ENCODE measurements around the gene DDOST. TPM values are rescaled to one million over a fixed set of nuclear protein-coding genes. Genes with fewer than 3 reads are reported as not detected.
A peak's percentile ranks its signal among the peaks of the same experiment; 100 is the strongest.

The DDOST gene
- total RNA-seq, 5 donors from 2014 or later (not counting 1 experiment from before 2014, with no cell fraction given): 106 to 145 (median 124) TPM

GRCh38 chr1:20705203-20705755 is 44.1 kb upstream of the DDOST start:
- 84% methylated on average over 12 of the region's 15 CpGs for WGBS (ENCODE audit: insufficient coverage)
- Histone ChIP-seq H3K9me3 (no peaks in the 10 kb centered on the region), H3K4me3 (ENCODE audit: control insufficient read depth in 1 of 2, extremely low read depth in 1 of 2, low read length in 1 of 2) (no peak overlapping the region), H3K27ac (ENCODE audit: low read length) (no peak overlapping the region), H3K4me1 (ENCODE audit: control insufficient read depth in 1 of 2, extremely low read depth in 1 of 2, insufficient read depth in 2 of 2, low read length in 2 of 2) (no peaks in the 10 kb centered on the region), H3K36me3 (ENCODE audit: control insufficient read depth in 2 of 2, extremely low read depth in 1 of 2, insufficient read depth in 1 of 2, low read length in 1 of 2) (no peaks in the 10 kb centered on the region), H3K27me3 (replicated peaks in 1 of 2; ENCODE audit: control insufficient read depth in 2 of 2, extremely low read depth in 1 of 2, insufficient read depth in 2 of 2, low read length in 1 of 2) (peaks cover 0 to 13% of the 10 kb centered on the region in 2 experiments)
- H3K4me3 Mint-ChIP-seq: no peak overlapping the region
- ATAC-seq (replicated peaks in 1 of 4): peak in 3 of 4 experiments; percentile 32 to 47 (median 46)
- CTCF ChIA-PET: interaction anchor here in 1 of 2 donors (0.7 kb wide), 1 partner anchor 101 kb away, joined by 5 read pairs; no protein-coding TSS in a partner anchor
- POLR2A ChIA-PET: no interaction called here
- no peaks in the 10 kb centered on the region for H3K36me3 Mint-ChIP-seq
- DNase-seq: peak in 1 of 35 experiments; percentile 6
- no peaks in the 10 kb centered on the region for H3K4me1 Mint-ChIP-seq
- no peaks in the 10 kb centered on the region for H3K9me3 Mint-ChIP-seq
- peaks cover 0 to 4% of the 10 kb centered on the region in 2 donors for H3K27me3 Mint-ChIP-seq
- no peak overlapping the region for H3K27ac Mint-ChIP-seq

- Histone ChIP-seq H3K4me1 (ENCODE audit: control insufficient read depth in 1 of 2, extremely low read depth in 1 of 2, insufficient read depth in 2 of 2, low read length in 2 of 2) (no peaks in the 10 kb centered on the region), H3K36me3 (ENCODE audit: control insufficient read depth in 2 of 2, extremely low read depth in 1 of 2, insufficient read depth in 1 of 2, low read length in 1 of 2) (no peaks in the 10 kb centered on the region), H3K9me3 (no peaks in the 10 kb centered on the region), H3K27ac (ENCODE audit: low read length) (no peak overlapping the region), H3K27me3 (replicated peaks in 1 of 2; ENCODE audit: control insufficient read depth in 2 of 2, extremely low read depth in 1 of 2, insufficient read depth in 2 of 2, low read length in 1 of 2) (peaks cover 0 to 8% of the 10 kb centered on the region in 2 experiments), H3K4me3 (ENCODE audit: control insufficient read depth in 1 of 2, extremely low read depth in 1 of 2, low read length in 1 of 2) (no peak overlapping the region)
- Mint-ChIP-seq H3K36me3 (no peaks in the 10 kb centered on the region), H3K4me1 (no peaks in the 10 kb centered on the region), H3K27me3 (peaks cover 0 to 4% of the 10 kb centered on the region in 2 donors), H3K9me3 (no peaks in the 10 kb centered on the region), H3K4me3 (no peak overlapping the region), H3K27ac (no peak overlapping the region)
- ChIA-PET CTCF (interaction anchor here in 1 of 2 donors (0.7 kb wide), 1 partner anchor 101 kb away, joined by 5 read pairs; no protein-coding TSS in a partner anchor), POLR2A (no interaction called here)
- 96% methylated on average over 41 of the region's 41 CpGs for WGBS (ENCODE audit: insufficient coverage)
- DNase-seq (no peak), ATAC-seq (replicated peaks in 1 of 4) (no peak)
These were observed 43.4 kb upstream of the DDOST start for GRCh38 chr1:20704390-20705202.

- no peaks in the 10 kb centered on the region for H3K36me3 Mint-ChIP-seq
- no peaks in the 10 kb centered on the region for H3K9me3 Mint-ChIP-seq
- H3K36me3 ChIP-seq (ENCODE audit: control insufficient read depth in 2 of 2, extremely low read depth in 1 of 2, insufficient read depth in 1 of 2, low read length in 1 of 2): no peaks in the 10 kb centered on the region
- H3K4me1 Mint-ChIP-seq: no peaks in the 10 kb centered on the region
- no peak for DNase-seq
- H3K4me3 ChIP-seq (ENCODE audit: control insufficient read depth in 1 of 2, extremely low read depth in 1 of 2, low read length in 1 of 2): no peak overlapping the region
- ChIA-PET POLR2A (no interaction called here), CTCF (no interaction called here)
- ATAC-seq (replicated peaks in 1 of 4): no peak
- H3K27ac ChIP-seq (ENCODE audit: low read length): no peak overlapping the region
- H3K27me3 ChIP-seq (replicated peaks in 1 of 2; ENCODE audit: control insufficient read depth in 2 of 2, extremely low read depth in 1 of 2, insufficient read depth in 2 of 2, low read length in 1 of 2): peaks cover 0 to 6% of the 10 kb centered on the region in 2 experiments
- 89% methylated on average over 4 of the region's 4 CpGs for WGBS (ENCODE audit: insufficient coverage)
- no peak overlapping the region for H3K27ac Mint-ChIP-seq
- peaks cover 0 to under 1% of the 10 kb centered on the region in 2 donors for H3K27me3 Mint-ChIP-seq
- H3K4me1 ChIP-seq (ENCODE audit: control insufficient read depth in 1 of 2, extremely low read depth in 1 of 2, insufficient read depth in 2 of 2, low read length in 2 of 2): no peaks in the 10 kb centered on the region
- H3K9me3 ChIP-seq: no peaks in the 10 kb centered on the region
- H3K4me3 Mint-ChIP-seq: no peak overlapping the region
These were observed 42.1 kb upstream of the DDOST start for GRCh38 chr1:20703124-20703756.

GRCh38 chr1:20702416-20702815 is 41.2 kb upstream of the DDOST start:
- ChIA-PET POLR2A (no interaction called here), CTCF (no interaction called here)
- H3K36me3 Mint-ChIP-seq: no peaks in the 10 kb centered on the region
- H3K27me3 Mint-ChIP-seq: no peaks in the 10 kb centered on the region
- Histone ChIP-seq H3K9me3 (no peaks in the 10 kb centered on the region), H3K36me3 (ENCODE audit: control insufficient read depth in 2 of 2, extremely low read depth in 1 of 2, insufficient read depth in 1 of 2, low read length in 1 of 2) (no peaks in the 10 kb centered on the region), H3K4me3 (ENCODE audit: control insufficient read depth in 1 of 2, extremely low read depth in 1 of 2, low read length in 1 of 2) (no peak overlapping the region), H3K27ac (ENCODE audit: low read length) (no peak overlapping the region), H3K4me1 (ENCODE audit: control insufficient read depth in 1 of 2, extremely low read depth in 1 of 2, insufficient read depth in 2 of 2, low read length in 2 of 2) (no peaks in the 10 kb centered on the region), H3K27me3 (replicated peaks in 1 of 2; ENCODE audit: control insufficient read depth in 2 of 2, extremely low read depth in 1 of 2, insufficient read depth in 2 of 2, low read length in 1 of 2) (peaks cover 0 to 9% of the 10 kb centered on the region in 2 experiments)
- no peaks in the 10 kb centered on the region for H3K4me1 Mint-ChIP-seq
- H3K27ac Mint-ChIP-seq: no peak overlapping the region
- WGBS (ENCODE audit: insufficient coverage): 100% methylated on average over 1 of the region's 1 CpG
- no peak for ATAC-seq (replicated peaks in 1 of 4)
- no peak for DNase-seq
- H3K4me3 Mint-ChIP-seq: no peak overlapping the region
- no peaks in the 10 kb centered on the region for H3K9me3 Mint-ChIP-seq

GRCh38 chr1:20701847-20702246 is 40.7 kb upstream of the DDOST start:
- ATAC-seq (replicated peaks in 1 of 4): no peak

GRCh38 chr1:20701446-20701845 is 40.3 kb upstream of the DDOST start:
- H3K27ac ChIP-seq (ENCODE audit: low read length): no peak overlapping the region
- H3K9me3 ChIP-seq: no peaks in the 10 kb centered on the region
- peaks cover 0 to 7% of the 10 kb centered on the region in 2 experiments for H3K4me1 ChIP-seq (ENCODE audit: control insufficient read depth in 1 of 2, extremely low read depth in 1 of 2, insufficient read depth in 2 of 2, low read length in 2 of 2)
- H3K36me3 Mint-ChIP-seq: no peaks in the 10 kb centered on the region
- no peaks in the 10 kb centered on the region for H3K27me3 Mint-ChIP-seq
- H3K4me3 Mint-ChIP-seq: no peak overlapping the region
- H3K27ac Mint-ChIP-seq: no peak overlapping the region
- ChIA-PET CTCF (no interaction called here), POLR2A (no interaction called here)
- H3K36me3 ChIP-seq (ENCODE audit: control insufficient read depth in 2 of 2, extremely low read depth in 1 of 2, insufficient read depth in 1 of 2, low read length in 1 of 2): no peaks in the 10 kb centered on the region
- WGBS (ENCODE audit: insufficient coverage): 92% methylated on average over 7 of the region's 9 CpGs
- ATAC-seq (replicated peaks in 1 of 4) (no peak), DNase-seq (no peak)
- H3K4me1 Mint-ChIP-seq: peaks cover 2 to 5% (median 4%) of the 10 kb centered on the region in 3 donors
- H3K27me3 ChIP-seq (replicated peaks in 1 of 2; ENCODE audit: control insufficient read depth in 2 of 2, extremely low read depth in 1 of 2, insufficient read depth in 2 of 2, low read length in 1 of 2): peaks cover 0 to 18% of the 10 kb centered on the region in 2 experiments
- H3K9me3 Mint-ChIP-seq: no peaks in the 10 kb centered on the region
- H3K4me3 ChIP-seq (ENCODE audit: control insufficient read depth in 1 of 2, extremely low read depth in 1 of 2, low read length in 1 of 2): no peak overlapping the region

More at GRCh38 chr1:20701847-20702246, 40.7 kb upstream of the DDOST start:
- ChIA-PET CTCF (no interaction called here), POLR2A (no interaction called here)
- no peak overlapping the region for H3K4me3 ChIP-seq (ENCODE audit: control insufficient read depth in 1 of 2, extremely low read depth in 1 of 2, low read length in 1 of 2)
- WGBS (ENCODE audit: insufficient coverage): 87% methylated on average over 3 of the region's 5 CpGs
- no peaks in the 10 kb centered on the region for H3K9me3 Mint-ChIP-seq
- no peak overlapping the region for H3K27ac ChIP-seq (ENCODE audit: low read length)
- H3K9me3 ChIP-seq: no peaks in the 10 kb centered on the region
- peaks cover 1 to 3% (median 1%) of the 10 kb centered on the region in 3 donors for H3K4me1 Mint-ChIP-seq
- H3K36me3 Mint-ChIP-seq: no peaks in the 10 kb centered on the region
- no peak for DNase-seq
- H3K27ac Mint-ChIP-seq: no peak overlapping the region
- no peaks in the 10 kb centered on the region for H3K27me3 Mint-ChIP-seq
- H3K36me3 ChIP-seq (ENCODE audit: control insufficient read depth in 2 of 2, extremely low read depth in 1 of 2, insufficient read depth in 1 of 2, low read length in 1 of 2): no peaks in the 10 kb centered on the region
- H3K27me3 ChIP-seq (replicated peaks in 1 of 2; ENCODE audit: control insufficient read depth in 2 of 2, extremely low read depth in 1 of 2, insufficient read depth in 2 of 2, low read length in 1 of 2): peaks cover 0 to 15% of the 10 kb centered on the region in 2 experiments
- no peak overlapping the region for H3K4me3 Mint-ChIP-seq
- peaks cover 0 to 3% of the 10 kb centered on the region in 2 experiments for H3K4me1 ChIP-seq (ENCODE audit: control insufficient read depth in 1 of 2, extremely low read depth in 1 of 2, insufficient read depth in 2 of 2, low read length in 2 of 2)
